Measurements from ENCODE around the gene TAF3. TPM values are rescaled to one million over a fixed set of nuclear protein-coding genes. Genes with fewer than 3 reads are reported as not detected.
A peak's percentile ranks its signal among the peaks of the same experiment; 100 is the strongest.

TAF3 gene
- total RNA-seq, 4 donors from 2014 or later = 11.7 to 12.6 (median 12.4) TPM

GRCh38 chr10:7813481-7813880 is 4.8 kb upstream of the TAF3 start:
- DNase-seq (ENCODE audit: low spot score in 2 of 2) = no peak
- no peaks in the 10 kb centered on the region for H3K9me3 ChIP-seq
- no peak overlapping the region for H3K4me3 ChIP-seq
- no peak overlapping the region for H3K27ac ChIP-seq
- no peaks in the 10 kb centered on the region for H3K27me3 ChIP-seq
- TF ChIP-seq EP300 (IDR thresholded peaks at IDR 0.05) (no peak), POLR2A (IDR thresholded peaks at IDR 0.05) (no peak), CTCF (IDR thresholded peaks at IDR 0.05) (no peak)
- H3K36me3 ChIP-seq = peaks cover 0 to 5% (median 0%) of the 10 kb centered on the region in 3 donors
- peaks cover 0 to 6% (median 0%) of the 10 kb centered on the region in 4 donors for H3K4me1 ChIP-seq
- 59 to 77% methylated on average over 3 of the region's 3 CpGs for WGBS, 2 donors

- TF ChIP-seq POLR2A (IDR thresholded peaks at IDR 0.05) (no peak), CTCF (IDR thresholded peaks at IDR 0.05) (no peak), EP300 (IDR thresholded peaks at IDR 0.05) (no peak)
- Histone ChIP-seq H3K4me1 (peaks cover 0 to 34% (median 7%) of the 10 kb centered on the region in 4 donors), H3K27me3 (no peaks in the 10 kb centered on the region), H3K36me3 (peaks cover 0 to 9% (median 0%) of the 10 kb centered on the region in 3 donors), H3K4me3 (peak overlapping the region; percentile 53 to 89 (median 80)), H3K9me3 (no peaks in the 10 kb centered on the region), H3K27ac (no peak overlapping the region)
- no peak for DNase-seq (ENCODE audit: low spot score in 2 of 2)
- 13 to 21% methylated on average over 12 of the region's 12 CpGs for WGBS, 2 donors
These were observed 729 bp upstream of the TAF3 start for GRCh38 chr10:7817576-7817975.

GRCh38 chr10:7817984-7818294 is 366 bp upstream of the TAF3 start:
- H3K9me3 ChIP-seq = no peaks in the 10 kb centered on the region
- no peaks in the 10 kb centered on the region for H3K27me3 ChIP-seq
- peak overlapping the region; percentile 53 to 89 (median 80) for H3K4me3 ChIP-seq
- peak overlapping the region in 3 of 4 donors; percentile 46 to 84 (median 60) for H3K27ac ChIP-seq
- WGBS, 2 donors = 0 to 1% methylated on average over 10 of the region's 10 CpGs
- no peak for DNase-seq (ENCODE audit: low spot score in 2 of 2)
- no peak for TF ChIP-seq CTCF (IDR thresholded peaks at IDR 0.05)
- TF ChIP-seq POLR2A (IDR thresholded peaks at IDR 0.05) = no peak
- no peak for TF ChIP-seq EP300 (IDR thresholded peaks at IDR 0.05)
- H3K4me1 ChIP-seq = peaks cover 0 to 34% (median 7%) of the 10 kb centered on the region in 4 donors
- H3K36me3 ChIP-seq = peaks cover 0 to 13% (median 0%) of the 10 kb centered on the region in 3 donors

- no peaks in the 10 kb centered on the region for H3K27me3 ChIP-seq
- DNase-seq (ENCODE audit: low spot score in 2 of 2) = peak in 1 of 2 donors; percentile 45
- TF ChIP-seq CTCF (IDR thresholded peaks at IDR 0.05) = peak in 1 of 5 experiments; percentile 8
- TF ChIP-seq EP300 (IDR thresholded peaks at IDR 0.05) = no peak
- H3K4me1 ChIP-seq = peaks cover 0 to 34% (median 7%) of the 10 kb centered on the region in 4 donors
- H3K4me3 ChIP-seq = peak overlapping the region; percentile 53 to 89 (median 80)
- peaks cover 0 to 19% (median 0%) of the 10 kb centered on the region in 3 donors for H3K36me3 ChIP-seq
- H3K9me3 ChIP-seq = no peaks in the 10 kb centered on the region
- 0 to 1% methylated on average over 17 of the region's 17 CpGs for WGBS, 2 donors
- peak overlapping the region in 2 of 4 donors; percentile 60 to 84 for H3K27ac ChIP-seq
These were observed 786 bp downstream of the TAF3 start for GRCh38 chr10:7819121-7819460.

GRCh38 chr10:7824251-7824650 is 5.9 kb downstream of the TAF3 start:
- Histone ChIP-seq H3K27ac (no peak overlapping the region), H3K9me3 (no peaks in the 10 kb centered on the region), H3K36me3 (peaks cover 0 to 48% (median 0%) of the 10 kb centered on the region in 3 donors), H3K4me3 (no peak overlapping the region), H3K4me1 (peaks cover 0 to 26% (median 6%) of the 10 kb centered on the region in 4 donors), H3K27me3 (no peaks in the 10 kb centered on the region)
- 78 to 84% methylated on average over 3 of the region's 3 CpGs for WGBS, 2 donors
- no peak for TF ChIP-seq POLR2A (IDR thresholded peaks at IDR 0.05)
- no peak for TF ChIP-seq CTCF (IDR thresholded peaks at IDR 0.05)
- no peak for TF ChIP-seq EP300 (IDR thresholded peaks at IDR 0.05)
- no peak for DNase-seq (ENCODE audit: low spot score in 2 of 2)
